WTC11 (cell line): ENCODE results near the gene MLYCD. TPM values are rescaled to one million over a fixed set of nuclear protein-coding genes. Genes with fewer than 3 reads are reported as not detected.

ENCODE experiments used
- ATAC-seq: fragments of 200-7000 bp; cut with Tn5 transposase; 2 replicates; pipeline ENCODE4 v1.10.0; 2021; ENCODE audit warnings: mild to moderate bottlenecking, moderate library complexity
- CTCF ChIA-PET: fragments of 300-600 bp; sonication (Branson Sonifier 250); formaldehyde crosslinking; loops from one replicate; lab custom pipeline; 2021; ENCODE audit warnings: antibody characterized with exemption; lab: Charles Lee
- POLR2A ChIA-PET: fragments of 350-600 bp; sonication (Branson Sonifier 250); formaldehyde crosslinking; loops from one replicate; lab custom pipeline; 2021; ENCODE audit warnings: antibody characterized with exemption; lab: Charles Lee
- DNase-seq: peaks from one replicate; pipeline ENCODE4 v3.0.0; 2021; ENCODE audit warnings: low spot score
- H3K27ac Mint-ChIP-seq: 2 replicates; pipeline ENCODE4 v1.8.0; 2021; ENCODE audit warnings: mixed read lengths
- H3K27me3 Mint-ChIP-seq: 2 replicates; pipeline ENCODE4 v1.8.0; 2021; ENCODE audit warnings: low read depth, mild to moderate bottlenecking, moderate library complexity, mixed read lengths
- H3K36me3 Mint-ChIP-seq: 2 replicates; pipeline ENCODE4 v1.8.0; 2021; ENCODE audit warnings: mixed read lengths
- H3K4me1 Mint-ChIP-seq: 2 replicates; pipeline ENCODE4 v1.8.0; 2022; ENCODE audit warnings: mixed read lengths
- H3K4me3 Mint-ChIP-seq: 2 replicates; pipeline ENCODE4 v1.8.0; 2021; ENCODE audit warnings: mild to moderate bottlenecking, moderate library complexity, mixed read lengths
- H3K9me3 Mint-ChIP-seq: 2 replicates; pipeline ENCODE4 v1.8.0; 2021; ENCODE audit warnings: mixed read lengths
- ELF4 ChIP-seq: sonication (generic); formaldehyde crosslinking; IDR thresholded peaks from 2 replicates; pipeline ENCODE4 v1.8.1; 2022; ENCODE audit warnings: low read depth, mild to moderate bottlenecking, moderate library complexity, missing genetic modification reagents
- FOXK1 ChIP-seq: sonication (generic); formaldehyde crosslinking; IDR thresholded peaks from 2 replicates; pipeline ENCODE4 v1.8.0; 2022; ENCODE audit warnings: mild to moderate bottlenecking, moderate library complexity, missing genetic modification reagents
- GRHL2 ChIP-seq: fragments of 250-450 bp; sonication (Bioruptor Pico); IDR thresholded peaks from 2 replicates; pipeline ENCODE4 v1.8.0; 2022; ENCODE audit warnings: mild to moderate bottlenecking, moderate library complexity; ENCODE audit not compliant: insufficient replicate concordance, severe bottlenecking
- HMGA2 ChIP-seq: fragments of 250-450 bp; sonication (Bioruptor Pico); IDR thresholded peaks from 2 replicates; pipeline ENCODE4 v1.4.0; 2021; ENCODE audit warnings: mild to moderate bottlenecking, moderate library complexity
- NFYB ChIP-seq: sonication (generic); formaldehyde crosslinking; conservative IDR thresholded peaks from 2 replicates; pipeline ENCODE4 v1.8.0; 2022; ENCODE audit warnings: low read depth, missing genetic modification reagents
- SP1 ChIP-seq: sonication (generic); formaldehyde crosslinking; conservative IDR thresholded peaks from 2 replicates; pipeline ENCODE4 v1.8.1; 2022; ENCODE audit warnings: missing genetic modification reagents
- total RNA-seq: library from RNA; stranded (reverse); gene quantifications from 3 replicates; pipeline ENCODE4 v1.2.3, GENCODE V29; 2021
- TF ChIP-seq, protein P1 (sequence below): fragments of 250-450 bp; sonication (Bioruptor Pico); conservative IDR thresholded peaks from 2 replicates; pipeline ENCODE4 v1.9.0; 2021; ENCODE audit warnings: mild to moderate bottlenecking
- TF ChIP-seq, protein P2 (sequence below): sonication (generic); formaldehyde crosslinking; IDR thresholded peaks from 2 replicates; pipeline ENCODE4 v1.8.0; 2022; ENCODE audit warnings: mild to moderate bottlenecking, missing genetic modification reagents
- TF ChIP-seq, protein P3 (sequence below): sonication (generic); formaldehyde crosslinking; conservative IDR thresholded peaks from 2 replicates; pipeline ENCODE4 v1.8.1; 2023; ENCODE audit warnings: mild to moderate bottlenecking, low read depth, missing genetic modification reagents, moderate library complexity
- TF ChIP-seq, protein P4 (sequence below): sonication (generic); formaldehyde crosslinking; IDR thresholded peaks from 2 replicates; pipeline ENCODE4 v1.8.1; 2023; ENCODE audit warnings: mild to moderate bottlenecking, missing genetic modification reagents
- TF ChIP-seq, protein P5 (sequence below): sonication (generic); formaldehyde crosslinking; IDR thresholded peaks from 2 replicates; pipeline ENCODE4 v1.8.1; 2022; ENCODE audit warnings: missing genetic modification reagents, borderline replicate concordance
- TF ChIP-seq, protein P6 (sequence below): fragments of 250-450 bp; sonication (Bioruptor Pico); IDR thresholded peaks from 2 replicates; pipeline ENCODE4 v1.9.0; 2021; ENCODE audit warnings: mild to moderate bottlenecking, borderline replicate concordance

The MLYCD gene
- total RNA-seq, 1 experiment from 2014 or later, result 6.3 TPM

DNA sequence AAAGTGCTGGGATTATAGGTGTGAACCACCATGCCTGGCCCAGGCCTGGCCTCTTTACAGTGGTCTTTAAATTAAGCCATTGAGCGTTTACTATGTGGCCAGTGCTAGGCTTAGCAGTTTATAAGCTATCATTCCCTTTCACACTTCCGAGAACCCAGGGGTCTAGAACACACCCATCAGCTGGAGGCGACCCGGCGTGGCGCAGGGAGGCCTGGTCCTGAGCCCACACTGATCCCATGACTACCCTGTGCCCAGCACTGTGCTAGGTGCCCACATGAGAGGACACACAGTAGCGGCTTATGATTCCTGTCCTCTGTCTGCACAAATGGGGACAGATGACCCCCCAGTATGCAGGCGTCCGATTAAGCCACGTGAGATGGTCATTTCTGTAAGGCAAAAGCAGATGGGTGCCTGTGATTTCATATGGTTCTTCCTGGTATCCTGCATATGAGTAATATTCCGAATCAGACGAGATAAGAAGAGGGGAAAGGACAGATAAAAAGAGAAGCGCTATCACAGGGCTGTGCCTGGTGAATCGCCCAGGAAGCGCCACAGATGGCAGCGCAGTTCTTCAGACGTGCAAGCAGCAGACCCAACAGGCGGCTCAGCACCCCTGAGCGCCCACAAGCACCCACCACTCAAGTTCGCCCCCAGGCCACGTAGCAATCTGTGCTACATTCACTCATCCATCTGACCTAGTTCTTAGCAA, 59.4 kb downstream of the MLYCD start:
- ATAC-seq (no peak), DNase-seq (no peak)
- H3K36me3 Mint-ChIP-seq, result no peaks in the 10 kb centered on the region
- TF ChIP-seq, protein P1, sequence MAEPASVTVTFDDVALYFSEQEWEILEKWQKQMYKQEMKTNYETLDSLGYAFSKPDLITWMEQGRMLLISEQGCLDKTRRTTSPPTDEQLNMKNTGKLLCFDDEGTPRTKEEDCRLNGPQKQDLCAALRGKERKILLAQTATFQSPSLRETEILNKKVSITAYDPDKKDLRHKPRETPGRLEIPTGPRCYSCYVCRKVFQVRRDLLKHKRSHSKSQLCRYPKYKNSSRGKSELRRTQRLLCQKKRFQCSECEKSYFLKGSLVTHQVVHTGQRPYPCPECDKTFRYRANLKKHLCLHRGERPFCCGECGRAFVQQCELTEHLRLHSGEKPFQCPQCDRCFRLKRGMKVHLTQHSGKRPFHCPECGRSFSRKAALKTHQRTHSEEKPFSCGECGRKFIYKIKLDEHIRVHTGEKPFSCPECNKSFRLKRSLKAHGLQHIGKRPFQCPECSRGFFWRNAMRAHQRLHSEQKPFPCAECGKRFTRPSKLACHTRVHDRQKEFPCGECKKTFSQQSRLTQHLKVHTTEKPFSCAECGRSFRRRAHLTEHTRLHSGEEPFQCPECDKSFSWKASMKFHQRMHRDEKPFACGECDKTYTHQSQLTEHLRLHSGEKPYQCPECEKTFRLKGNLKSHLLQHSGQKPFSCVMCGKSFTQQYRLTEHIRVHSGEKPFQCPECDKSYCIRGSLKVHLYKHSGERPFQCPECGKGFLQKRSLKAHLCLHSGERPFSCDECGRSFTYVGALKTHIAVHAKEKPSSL (CRISPR knock-in tag), result no peak
- TF ChIP-seq NFYB (CRISPR knock-in tag), result no peak
- H3K4me3 Mint-ChIP-seq, result no peak overlapping the region
- peaks cover 8% of the 10 kb centered on the region for H3K4me1 Mint-ChIP-seq
- no peak overlapping the region for H3K27ac Mint-ChIP-seq
- no peaks in the 10 kb centered on the region for H3K27me3 Mint-ChIP-seq
- ChIA-PET POLR2A (interaction anchor here (0.6 kb wide), 1 partner anchor 53 kb away, joined by 4 read pairs; no protein-coding TSS in a partner anchor), CTCF (interaction anchor here (1.0 to 4.9 kb wide), 6 partner anchors 12 to 109 kb away, joined by 3 to 131 read pairs (median 26); partner anchors contain the start of gene SLC38A8)
- H3K9me3 Mint-ChIP-seq, result no peaks in the 10 kb centered on the region

DNA sequence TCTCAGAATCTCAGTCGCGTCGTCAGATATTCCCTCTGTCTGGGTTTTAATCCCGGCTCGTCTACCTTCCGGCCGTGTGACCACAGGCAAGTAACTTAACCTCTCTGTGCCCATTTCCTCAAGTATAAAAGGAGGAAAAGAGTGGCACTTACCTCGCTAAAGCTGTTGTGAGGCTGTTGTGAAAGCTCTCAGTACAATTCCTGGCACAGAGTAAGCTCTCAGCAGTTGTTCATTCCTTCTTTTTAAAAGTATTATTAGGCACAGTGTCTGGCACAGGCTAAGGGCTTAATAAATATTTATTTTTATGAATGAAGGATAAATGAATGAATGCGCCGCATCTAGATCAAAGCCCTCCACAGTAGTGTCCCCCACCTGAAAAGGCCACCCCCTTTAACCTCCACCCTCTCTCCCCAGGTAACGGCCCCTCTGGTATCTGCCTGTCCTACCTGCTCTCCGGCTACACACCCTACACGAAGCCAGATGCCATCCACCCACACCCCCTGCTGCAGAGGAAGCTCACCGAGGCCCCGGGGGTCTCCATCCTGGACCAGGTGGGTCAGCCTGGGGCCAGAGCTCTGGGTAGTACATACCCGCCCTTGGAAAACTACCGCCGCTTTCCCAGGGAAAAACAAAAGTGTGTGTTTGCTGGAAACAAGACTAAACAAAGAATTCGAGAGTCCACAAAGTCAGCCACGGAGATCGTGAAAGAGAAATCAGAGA, 60.1 kb downstream of the MLYCD start:
- no peak overlapping the region for H3K4me3 Mint-ChIP-seq
- no peaks in the 10 kb centered on the region for H3K9me3 Mint-ChIP-seq
- no peak overlapping the region for H3K27ac Mint-ChIP-seq
- TF ChIP-seq, protein P2, sequence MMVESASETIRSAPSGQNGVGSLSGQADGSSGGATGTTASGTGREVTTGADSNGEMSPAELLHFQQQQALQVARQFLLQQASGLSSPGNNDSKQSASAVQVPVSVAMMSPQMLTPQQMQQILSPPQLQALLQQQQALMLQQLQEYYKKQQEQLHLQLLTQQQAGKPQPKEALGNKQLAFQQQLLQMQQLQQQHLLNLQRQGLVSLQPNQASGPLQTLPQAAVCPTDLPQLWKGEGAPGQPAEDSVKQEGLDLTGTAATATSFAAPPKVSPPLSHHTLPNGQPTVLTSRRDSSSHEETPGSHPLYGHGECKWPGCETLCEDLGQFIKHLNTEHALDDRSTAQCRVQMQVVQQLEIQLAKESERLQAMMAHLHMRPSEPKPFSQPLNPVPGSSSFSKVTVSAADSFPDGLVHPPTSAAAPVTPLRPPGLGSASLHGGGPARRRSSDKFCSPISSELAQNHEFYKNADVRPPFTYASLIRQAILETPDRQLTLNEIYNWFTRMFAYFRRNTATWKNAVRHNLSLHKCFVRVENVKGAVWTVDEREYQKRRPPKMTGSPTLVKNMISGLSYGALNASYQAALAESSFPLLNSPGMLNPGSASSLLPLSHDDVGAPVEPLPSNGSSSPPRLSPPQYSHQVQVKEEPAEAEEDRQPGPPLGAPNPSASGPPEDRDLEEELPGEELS, result no peak
- TF ChIP-seq GRHL2 (CRISPR knock-in tag), result no peak
- TF ChIP-seq, protein P3, sequence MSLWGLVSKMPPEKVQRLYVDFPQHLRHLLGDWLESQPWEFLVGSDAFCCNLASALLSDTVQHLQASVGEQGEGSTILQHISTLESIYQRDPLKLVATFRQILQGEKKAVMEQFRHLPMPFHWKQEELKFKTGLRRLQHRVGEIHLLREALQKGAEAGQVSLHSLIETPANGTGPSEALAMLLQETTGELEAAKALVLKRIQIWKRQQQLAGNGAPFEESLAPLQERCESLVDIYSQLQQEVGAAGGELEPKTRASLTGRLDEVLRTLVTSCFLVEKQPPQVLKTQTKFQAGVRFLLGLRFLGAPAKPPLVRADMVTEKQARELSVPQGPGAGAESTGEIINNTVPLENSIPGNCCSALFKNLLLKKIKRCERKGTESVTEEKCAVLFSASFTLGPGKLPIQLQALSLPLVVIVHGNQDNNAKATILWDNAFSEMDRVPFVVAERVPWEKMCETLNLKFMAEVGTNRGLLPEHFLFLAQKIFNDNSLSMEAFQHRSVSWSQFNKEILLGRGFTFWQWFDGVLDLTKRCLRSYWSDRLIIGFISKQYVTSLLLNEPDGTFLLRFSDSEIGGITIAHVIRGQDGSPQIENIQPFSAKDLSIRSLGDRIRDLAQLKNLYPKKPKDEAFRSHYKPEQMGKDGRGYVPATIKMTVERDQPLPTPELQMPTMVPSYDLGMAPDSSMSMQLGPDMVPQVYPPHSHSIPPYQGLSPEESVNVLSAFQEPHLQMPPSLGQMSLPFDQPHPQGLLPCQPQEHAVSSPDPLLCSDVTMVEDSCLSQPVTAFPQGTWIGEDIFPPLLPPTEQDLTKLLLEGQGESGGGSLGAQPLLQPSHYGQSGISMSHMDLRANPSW, result no peak
- TF ChIP-seq FOXK1 (CRISPR knock-in tag), result no peak
- TF ChIP-seq, protein P4, sequence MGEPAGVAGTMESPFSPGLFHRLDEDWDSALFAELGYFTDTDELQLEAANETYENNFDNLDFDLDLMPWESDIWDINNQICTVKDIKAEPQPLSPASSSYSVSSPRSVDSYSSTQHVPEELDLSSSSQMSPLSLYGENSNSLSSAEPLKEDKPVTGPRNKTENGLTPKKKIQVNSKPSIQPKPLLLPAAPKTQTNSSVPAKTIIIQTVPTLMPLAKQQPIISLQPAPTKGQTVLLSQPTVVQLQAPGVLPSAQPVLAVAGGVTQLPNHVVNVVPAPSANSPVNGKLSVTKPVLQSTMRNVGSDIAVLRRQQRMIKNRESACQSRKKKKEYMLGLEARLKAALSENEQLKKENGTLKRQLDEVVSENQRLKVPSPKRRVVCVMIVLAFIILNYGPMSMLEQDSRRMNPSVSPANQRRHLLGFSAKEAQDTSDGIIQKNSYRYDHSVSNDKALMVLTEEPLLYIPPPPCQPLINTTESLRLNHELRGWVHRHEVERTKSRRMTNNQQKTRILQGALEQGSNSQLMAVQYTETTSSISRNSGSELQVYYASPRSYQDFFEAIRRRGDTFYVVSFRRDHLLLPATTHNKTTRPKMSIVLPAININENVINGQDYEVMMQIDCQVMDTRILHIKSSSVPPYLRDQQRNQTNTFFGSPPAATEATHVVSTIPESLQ, result no peak
- TF ChIP-seq, protein P5, sequence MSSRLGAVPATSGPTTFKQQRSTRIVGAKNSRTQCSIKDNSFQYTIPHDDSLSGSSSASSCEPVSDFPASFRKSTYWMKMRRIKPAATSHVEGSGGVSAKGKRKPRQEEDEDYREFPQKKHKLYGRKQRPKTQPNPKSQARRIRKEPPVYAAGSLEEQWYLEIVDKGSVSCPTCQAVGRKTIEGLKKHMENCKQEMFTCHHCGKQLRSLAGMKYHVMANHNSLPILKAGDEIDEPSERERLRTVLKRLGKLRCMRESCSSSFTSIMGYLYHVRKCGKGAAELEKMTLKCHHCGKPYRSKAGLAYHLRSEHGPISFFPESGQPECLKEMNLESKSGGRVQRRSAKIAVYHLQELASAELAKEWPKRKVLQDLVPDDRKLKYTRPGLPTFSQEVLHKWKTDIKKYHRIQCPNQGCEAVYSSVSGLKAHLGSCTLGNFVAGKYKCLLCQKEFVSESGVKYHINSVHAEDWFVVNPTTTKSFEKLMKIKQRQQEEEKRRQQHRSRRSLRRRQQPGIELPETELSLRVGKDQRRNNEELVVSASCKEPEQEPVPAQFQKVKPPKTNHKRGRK (CRISPR knock-in tag), result no peak
- no peak for TF ChIP-seq ELF4 (CRISPR knock-in tag)
- no peak for TF ChIP-seq HMGA2 (CRISPR knock-in tag)
- no peak for TF ChIP-seq SP1 (CRISPR knock-in tag)
- TF ChIP-seq, protein P6, sequence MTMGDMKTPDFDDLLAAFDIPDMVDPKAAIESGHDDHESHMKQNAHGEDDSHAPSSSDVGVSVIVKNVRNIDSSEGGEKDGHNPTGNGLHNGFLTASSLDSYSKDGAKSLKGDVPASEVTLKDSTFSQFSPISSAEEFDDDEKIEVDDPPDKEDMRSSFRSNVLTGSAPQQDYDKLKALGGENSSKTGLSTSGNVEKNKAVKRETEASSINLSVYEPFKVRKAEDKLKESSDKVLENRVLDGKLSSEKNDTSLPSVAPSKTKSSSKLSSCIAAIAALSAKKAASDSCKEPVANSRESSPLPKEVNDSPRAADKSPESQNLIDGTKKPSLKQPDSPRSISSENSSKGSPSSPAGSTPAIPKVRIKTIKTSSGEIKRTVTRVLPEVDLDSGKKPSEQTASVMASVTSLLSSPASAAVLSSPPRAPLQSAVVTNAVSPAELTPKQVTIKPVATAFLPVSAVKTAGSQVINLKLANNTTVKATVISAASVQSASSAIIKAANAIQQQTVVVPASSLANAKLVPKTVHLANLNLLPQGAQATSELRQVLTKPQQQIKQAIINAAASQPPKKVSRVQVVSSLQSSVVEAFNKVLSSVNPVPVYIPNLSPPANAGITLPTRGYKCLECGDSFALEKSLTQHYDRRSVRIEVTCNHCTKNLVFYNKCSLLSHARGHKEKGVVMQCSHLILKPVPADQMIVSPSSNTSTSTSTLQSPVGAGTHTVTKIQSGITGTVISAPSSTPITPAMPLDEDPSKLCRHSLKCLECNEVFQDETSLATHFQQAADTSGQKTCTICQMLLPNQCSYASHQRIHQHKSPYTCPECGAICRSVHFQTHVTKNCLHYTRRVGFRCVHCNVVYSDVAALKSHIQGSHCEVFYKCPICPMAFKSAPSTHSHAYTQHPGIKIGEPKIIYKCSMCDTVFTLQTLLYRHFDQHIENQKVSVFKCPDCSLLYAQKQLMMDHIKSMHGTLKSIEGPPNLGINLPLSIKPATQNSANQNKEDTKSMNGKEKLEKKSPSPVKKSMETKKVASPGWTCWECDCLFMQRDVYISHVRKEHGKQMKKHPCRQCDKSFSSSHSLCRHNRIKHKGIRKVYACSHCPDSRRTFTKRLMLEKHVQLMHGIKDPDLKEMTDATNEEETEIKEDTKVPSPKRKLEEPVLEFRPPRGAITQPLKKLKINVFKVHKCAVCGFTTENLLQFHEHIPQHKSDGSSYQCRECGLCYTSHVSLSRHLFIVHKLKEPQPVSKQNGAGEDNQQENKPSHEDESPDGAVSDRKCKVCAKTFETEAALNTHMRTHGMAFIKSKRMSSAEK (CRISPR knock-in tag), result no peak

More for the DNA sequence above, 60.1 kb downstream of the MLYCD start:
- DNase-seq (no peak), ATAC-seq (no peak)
- ChIA-PET CTCF (interaction anchor here (1.4 to 4.9 kb wide), 2 partner anchors 86 to 107 kb away, joined by 4 to 131 read pairs; partner anchors contain the start of gene SLC38A8), POLR2A (no interaction called here)
- Mint-ChIP-seq H3K4me1 (peaks cover 6% of the 10 kb centered on the region), H3K36me3 (no peaks in the 10 kb centered on the region), H3K27me3 (no peaks in the 10 kb centered on the region)
